Left cardiac atrium (tissue), 4 donors: Measurements from ENCODE around the gene RTP3. TPM values are rescaled to one million over a fixed set of nuclear protein-coding genes. Genes with fewer than 3 reads are reported as not detected.

Experiments used
- ATAC-seq, 2 donors: fragments of 200-7000 bp; cut with Tn5 transposase; one replicate each; pipeline ENCODE4 v1.9.1; 2020; ENCODE audit warnings: mild to moderate bottlenecking in 2 of 2, moderate library complexity in 2 of 2
- DNase-seq: peaks from one replicate; pipeline ENCODE4 v3.0.0-alpha.2; 2020
- intact Hi-C, 2 donors: fragments of 100-400 bp; cut with DNase I; formaldehyde crosslinking; loops; one replicate each; pipeline versions ENCODE4 v1.14.1 to v1.15.1; 2022 to 2023
- long read RNA-seq: library from polyadenylated mRNA; unstranded; transcript quantifications from one replicate; pipeline ENCODE4 v2.0.0, GENCODE V29; 2021
- total RNA-seq, 2 donors: library from RNA; stranded (reverse); fragmentation: NEBNext Ultra II Directional; extraction: Animal tissue kit (Norgen Biotek cat#: 25700); gene quantifications; one replicate each; pipeline ENCODE4 v1.2.1, GENCODE V29; 2021
- donor health status: DM: no; HTN: yes; CAD: no.
- donor health status: DM: no; HTN: yes; CAD: no; lungs with severe emphysema.
- donor health status: DM: yes; HTN: yes; CAD: no.
- donor health status: Dilated cardiomyopathy.

The RTP3 gene
- not detected for total RNA-seq
- long read RNA-seq, result 0 reads

- ATAC-seq, result no peak
- no peak for DNase-seq
- intact Hi-C loops, result no loop called here
These were observed at the start of gene RTP3 for GRCh38 chr3:46497556-46498265. Gene RTP3 (plus strand): TSS chr3:46497976. CDS start chr3:46498063, 87 bp downstream.

DNA sequence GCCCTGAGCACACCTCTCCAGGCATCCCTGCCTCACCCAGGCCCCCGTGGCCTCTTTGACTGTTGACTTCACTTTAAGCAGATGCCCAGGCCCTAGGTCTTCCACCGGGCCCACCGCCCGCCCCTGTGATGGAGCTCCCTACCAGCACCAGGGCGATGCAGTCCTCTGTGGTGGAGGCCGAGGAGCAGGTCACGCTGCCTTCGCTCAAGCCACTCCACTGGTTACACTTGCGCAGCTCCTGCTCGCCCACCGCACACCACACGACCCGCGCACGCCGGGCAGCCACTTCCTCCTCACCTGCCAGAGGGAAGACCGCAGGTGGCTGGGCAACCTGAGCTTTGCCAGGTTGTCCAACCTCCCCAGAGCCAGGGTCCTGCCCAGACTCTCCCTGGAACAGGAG is 49.1 kb upstream of the RTP3 start:
- intact Hi-C loops, result no loop called here
- DNase-seq (no peak), ATAC-seq (no peak)

GRCh38 chr3:46449755-46450552 is 47.8 kb upstream of the RTP3 start:
- no peak for ATAC-seq
- intact Hi-C loops, result no loop called here
- no peak for DNase-seq

- no peak for DNase-seq
- intact Hi-C loops, result no loop called here
- no peak for ATAC-seq
These were observed 44.1 kb upstream of the RTP3 start for GRCh38 chr3:46453526-46454208.

GRCh38 chr3:46454209-46454595 is 43.6 kb upstream of the RTP3 start:
- intact Hi-C loops, result no loop called here
- DNase-seq (no peak), ATAC-seq (no peak)

GRCh38 chr3:46454606-46455005 is 43.2 kb upstream of the RTP3 start:
- DNase-seq (no peak), ATAC-seq (no peak)
- intact Hi-C loops, result no loop called here

DNA sequence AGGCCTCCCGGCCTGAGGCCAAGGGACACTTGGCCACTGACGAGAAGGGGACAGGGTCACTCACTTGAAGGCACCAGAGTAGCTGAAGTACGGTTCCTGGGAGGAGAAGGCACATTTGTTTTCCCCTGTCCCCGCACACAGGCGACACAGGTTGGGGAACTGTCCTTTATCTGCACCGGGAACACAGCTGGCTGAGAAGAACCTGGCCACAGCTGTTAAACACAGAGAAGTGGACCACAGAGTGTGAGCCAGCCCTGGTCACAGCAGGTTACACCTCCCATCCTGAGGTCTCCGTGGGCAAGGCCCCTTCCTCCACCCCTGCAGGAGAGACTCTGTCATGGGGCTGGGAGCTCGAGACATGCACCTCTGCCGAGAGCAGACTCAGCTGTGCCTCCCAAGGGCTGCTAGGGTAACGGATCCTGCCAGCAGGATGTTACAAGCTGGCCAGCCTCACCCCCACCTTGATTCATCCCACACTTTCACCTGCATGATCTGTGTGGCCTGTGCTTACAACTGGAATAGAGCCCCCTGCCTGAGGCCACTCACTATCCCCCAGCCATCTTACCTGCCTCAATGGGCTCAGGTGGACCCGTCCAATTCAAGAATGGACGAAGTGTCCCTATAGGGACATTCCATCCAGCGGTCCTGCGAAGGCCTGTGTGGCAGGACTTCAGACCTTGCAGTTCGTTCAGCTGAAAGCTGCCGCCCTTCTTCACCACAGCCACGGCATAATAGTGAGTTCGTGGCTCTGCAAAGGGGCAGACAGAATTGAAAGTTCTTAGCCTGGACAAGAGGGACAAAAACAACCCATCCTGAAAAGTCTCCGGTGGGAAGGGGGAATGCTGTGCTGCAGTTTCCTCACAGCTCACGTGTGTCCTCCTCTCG is 42.3 kb upstream of the RTP3 start:
- no peak for DNase-seq
- intact Hi-C loops, result no loop called here
- no peak for ATAC-seq

- DNase-seq (no peak), ATAC-seq (no peak)
- intact Hi-C loops, result no loop called here
These were observed 41.7 kb upstream of the RTP3 start for GRCh38 chr3:46456118-46456517.

- intact Hi-C loops, result no loop called here
- DNase-seq (no peak), ATAC-seq (no peak)
These were observed 37.7 kb upstream of the RTP3 start for GRCh38 chr3:46460051-46460450.

DNA sequence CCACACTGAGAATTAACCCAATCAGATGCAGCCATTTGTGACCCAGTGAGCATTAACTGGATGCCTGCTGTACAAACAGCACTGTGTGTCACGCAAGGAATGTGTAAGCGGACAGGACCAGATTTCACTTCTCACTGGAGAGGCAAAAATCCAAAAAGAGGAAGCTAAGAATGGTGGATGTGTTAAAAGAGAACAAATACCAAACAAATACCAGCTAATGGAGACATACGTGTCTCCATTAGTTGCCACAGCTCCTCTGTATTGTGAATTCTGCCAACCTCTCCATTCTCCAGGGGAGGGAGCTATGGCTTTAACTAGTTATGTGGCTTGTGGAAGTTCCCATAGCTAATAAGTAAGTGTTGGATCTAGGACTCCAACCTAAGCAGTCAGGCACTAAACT is 35.7 kb upstream of the RTP3 start:
- ATAC-seq (no peak), DNase-seq (no peak)
- intact Hi-C loops, result no loop called here

GRCh38 chr3:46462511-46462910 is 35.3 kb upstream of the RTP3 start:
- intact Hi-C loops, result no loop called here
- DNase-seq, result no peak
- ATAC-seq, result no peak

GRCh38 chr3:46463120-46463867 is 34.5 kb upstream of the RTP3 start:
- ATAC-seq (peak; percentile 42 to 69), DNase-seq (peak; percentile 60)
- intact Hi-C loops, result no loop called here

DNA sequence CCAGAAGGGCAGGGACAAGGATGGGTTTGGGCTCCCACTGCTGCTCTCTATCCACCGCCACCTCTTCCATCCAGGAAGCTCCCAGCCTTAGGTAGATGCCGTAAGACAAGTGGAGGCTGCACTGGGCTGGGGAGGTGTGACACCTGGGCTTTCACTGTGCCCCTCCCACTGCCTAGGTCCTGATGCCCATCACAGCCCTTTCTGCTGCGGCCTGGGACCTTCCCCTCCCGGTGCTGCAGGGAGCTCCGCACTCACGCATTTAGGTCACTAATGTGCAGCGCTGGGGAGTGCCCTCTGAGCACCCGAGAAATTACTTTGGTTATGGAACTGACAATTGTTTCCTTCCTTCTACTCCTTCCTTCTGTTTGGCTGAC is 33.9 kb upstream of the RTP3 start:
- no peak for DNase-seq
- intact Hi-C loops, result no loop called here
- ATAC-seq, result no peak

DNA sequence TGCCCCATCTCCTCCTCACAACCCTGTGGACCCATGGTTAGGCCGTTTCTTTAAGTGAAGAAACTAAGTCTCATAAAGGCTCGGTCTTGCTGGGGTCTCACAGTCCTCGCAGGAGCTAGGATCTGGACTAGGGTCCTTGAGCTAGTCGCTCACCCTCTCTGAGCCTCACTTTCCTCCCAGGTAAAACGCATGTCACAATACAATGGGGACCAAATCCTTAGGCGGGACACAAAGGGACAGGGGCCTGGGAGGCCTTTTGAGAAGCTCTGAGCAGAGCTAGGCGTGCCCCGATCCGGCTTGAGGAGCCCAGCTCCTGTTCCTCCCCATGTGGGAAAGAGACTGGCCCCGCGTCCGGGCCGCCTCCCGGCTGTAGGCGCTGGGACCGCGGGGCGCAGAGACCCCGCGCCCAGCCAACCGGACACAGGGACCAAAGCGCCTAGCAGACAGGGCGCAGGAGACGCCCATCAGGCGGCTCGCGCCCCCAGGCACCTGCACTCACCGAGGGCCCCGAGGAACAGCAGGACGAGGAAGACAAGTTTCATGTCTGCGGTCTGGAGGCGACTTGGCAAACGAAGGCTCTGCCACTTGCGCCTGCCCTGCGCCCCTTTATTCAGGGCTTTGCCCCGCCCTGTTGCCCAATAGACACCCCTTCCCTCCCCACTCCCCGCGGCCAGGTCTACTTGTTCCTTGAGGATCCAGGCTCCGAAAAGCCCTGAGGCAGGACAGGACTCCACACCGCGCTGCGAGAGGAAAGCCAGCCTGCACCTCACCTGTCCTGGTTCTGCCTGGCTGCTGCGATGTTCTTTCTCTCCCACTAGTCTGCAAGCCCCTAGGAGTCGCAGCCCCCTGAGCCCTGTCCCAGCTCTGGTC is 33.2 kb upstream of the RTP3 start, which contains the start of gene LTF:
Gene LTF (minus strand): TSS at position 580 of the 870 bp plus-strand sequence. CDS start 38 bp downstream, at position 542.
- DNase-seq, result no peak
- intact Hi-C loops, result no loop called here
- ATAC-seq, result no peak

DNA sequence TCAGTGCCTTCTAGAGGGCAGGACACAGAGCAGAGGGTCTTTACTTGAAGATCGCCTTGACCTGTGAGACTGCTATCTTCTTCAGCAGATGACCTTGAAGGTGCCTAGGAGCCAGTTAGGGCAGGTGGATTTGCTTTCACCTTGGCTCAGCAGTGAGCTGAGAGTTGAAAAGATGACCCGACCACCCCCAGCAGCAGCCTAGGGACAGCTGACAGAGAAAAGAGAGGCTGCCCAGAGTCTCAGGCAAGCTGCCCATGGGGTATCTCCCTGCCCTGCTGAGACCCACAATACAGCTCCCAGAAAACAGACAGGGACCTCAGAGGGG is 32.6 kb upstream of the RTP3 start:
- intact Hi-C loops, result no loop called here
- DNase-seq, result no peak
- ATAC-seq, result no peak

DNA sequence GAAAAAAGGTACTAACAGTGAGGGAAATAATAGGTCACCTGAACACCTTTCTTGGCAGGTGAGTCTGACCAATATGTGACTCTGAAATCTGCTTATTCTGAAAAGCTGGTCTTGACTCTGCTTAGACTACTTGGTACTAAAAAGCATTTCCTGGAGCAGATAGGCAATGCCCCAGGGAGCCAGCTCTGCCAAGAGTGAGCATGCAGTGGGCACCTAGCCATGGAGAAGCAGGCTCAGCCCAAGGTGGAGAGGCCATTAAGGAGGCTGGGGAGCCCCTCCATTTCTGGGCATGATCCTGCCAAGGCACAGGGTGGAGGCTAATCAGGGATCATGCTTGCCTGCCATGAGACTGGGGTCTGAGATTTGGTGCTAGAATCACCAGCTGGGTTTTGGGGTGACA is 31.5 kb upstream of the RTP3 start:
- ATAC-seq (peak; percentile 30 to 48), DNase-seq (no peak)
- intact Hi-C loops, result no loop called here

DNA sequence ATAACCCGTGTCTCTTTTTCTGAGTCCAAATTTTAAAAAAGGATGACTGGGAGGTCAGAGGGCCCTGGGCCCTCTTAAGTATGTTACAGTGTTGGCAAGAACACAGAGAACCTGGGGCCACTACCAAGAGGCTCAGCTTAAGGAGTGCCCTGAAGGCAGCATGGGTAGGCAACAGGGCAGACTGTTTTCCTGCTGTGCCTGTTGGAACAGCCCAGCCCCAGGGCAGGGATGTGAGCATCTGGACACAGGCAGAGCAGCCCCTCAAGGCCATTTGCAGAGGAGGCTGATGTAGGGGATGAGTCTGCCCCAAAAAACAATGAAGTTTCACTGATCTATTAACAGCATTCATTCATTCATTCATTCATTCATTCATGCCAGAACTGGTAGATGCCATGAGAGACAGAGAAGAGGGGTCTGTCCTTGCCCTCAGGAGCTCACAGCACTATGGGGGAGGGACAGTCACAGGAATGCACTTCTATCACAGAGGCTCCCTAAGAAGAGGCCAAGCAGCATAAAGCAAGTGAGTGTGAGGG is 30.8 kb upstream of the RTP3 start:
- DNase-seq, result no peak
- intact Hi-C loops, result no loop called here
- ATAC-seq, result peak in 1 of 2 donors; percentile 13

GRCh38 chr3:46467562-46467961 is 30.2 kb upstream of the RTP3 start:
- DNase-seq (no peak), ATAC-seq (no peak)
- intact Hi-C loops, result no loop called here
